ENCODE results near the gene LRRC4C. TPM values are rescaled to one million over a fixed set of nuclear protein-coding genes. Genes with fewer than 3 reads are reported as not detected.

The LRRC4C gene
- total and polyA plus RNA-seq, 4 donors: 0.10 to 0.93 (median 0.30) TPM

GRCh38 chr11:40293655-40294348 lies 1165.7 kb downstream of the LRRC4C start (continued):
- TF ChIP-seq REST (IDR thresholded peaks at IDR 0.05) (no peak), FOXA2 (IDR thresholded peaks at IDR 0.05) (no peak), ZBTB33 (IDR thresholded peaks at IDR 0.05) (no peak), GABPA (IDR thresholded peaks at IDR 0.05 in 1 of 2, conservative IDR thresholded peaks at IDR 0.05 in 1 of 2) (no peak), HNF4A (conservative IDR thresholded peaks at IDR 0.05) (no peak), RAD21 (IDR thresholded peaks at IDR 0.05) (peak; percentile 95 to 96)

- peak overlapping the region; percentile 25 to 77 for H3K27ac ChIP-seq (ENCODE audit: low read depth in 1 of 2, low read length in 2 of 2)
- H3K9ac ChIP-seq (ENCODE audit: low read depth in 1 of 2, low read length in 2 of 2): no peak overlapping the region
- WGBS: 3% methylated on average over 37 of the region's 37 CpGs
- H3K36me3 ChIP-seq (ENCODE audit: control insufficient read depth in 4 of 4, insufficient read depth in 3 of 4, low read depth in 1 of 4, low read length in 3 of 4): no peaks in the 10 kb centered on the region
- no peak for DNase-seq (ENCODE audit: low spot score)
- H3K9me3 ChIP-seq (ENCODE audit: control insufficient read depth in 4 of 4, low read length in 3 of 4): no peaks in the 10 kb centered on the region
- peak overlapping the region; percentile 70 to 78 (median 77) for H3K4me3 ChIP-seq (ENCODE audit: low read depth in 1 of 3, low read length in 3 of 3)
- TF ChIP-seq REST (IDR thresholded peaks at IDR 0.05) (no peak), HNF4A (conservative IDR thresholded peaks at IDR 0.05) (no peak), TAF1 (conservative IDR thresholded peaks at IDR 0.05) (no peak), SP1 (IDR thresholded peaks at IDR 0.05) (no peak), RXRA (IDR thresholded peaks at IDR 0.05) (no peak), MAX (IDR thresholded peaks at IDR 0.05) (no peak), FOXA1 (IDR thresholded peaks at IDR 0.05) (no peak), YY1 (IDR thresholded peaks at IDR 0.05) (no peak)
- peaks cover 2 to 17% (median 9%) of the 10 kb centered on the region in 4 donors for H3K4me1 ChIP-seq (ENCODE audit: control insufficient read depth in 4 of 4, insufficient read depth in 4 of 4, low read length in 3 of 4)
- H3K27me3 ChIP-seq (ENCODE audit: control insufficient read depth in 4 of 4, insufficient read depth in 4 of 4, low read length in 3 of 4): no peaks in the 10 kb centered on the region
Observed at GRCh38 chr11:40292721-40293508, 1166.5 kb downstream of the LRRC4C start.

All from liver (tissue), 9 donors.